Measurements from ENCODE around the gene TRMT2A.

TRMT2A gene

GRCh38 chr22:20115691-20116375, 1.2 kb downstream of the TRMT2A start, which contains the start of gene RANBP1:
TSS of gene RANBP1 (plus strand) at chr22:20116104. CDS start at chr22:20116185, 81 bp downstream.
- no peak for FAIRE-seq

GRCh38 chr22:20114506-20115475, 2.2 kb downstream of the TRMT2A start:
- FAIRE-seq = no peak

- FAIRE-seq = no peak
Observed at GRCh38 chr22:20113551-20114310, 3.3 kb downstream of the TRMT2A start.

- FAIRE-seq = no peak
Observed at GRCh38 chr22:20112623-20113511, 4.2 kb downstream of the TRMT2A start.

- FAIRE-seq = no peak
Observed at GRCh38 chr22:20111689-20112622, 5.1 kb downstream of the TRMT2A start.

- no peak for FAIRE-seq
Observed at GRCh38 chr22:20111045-20111688, 5.9 kb downstream of the TRMT2A start.

GRCh38 chr22:20110359-20110985, 6.6 kb downstream of the TRMT2A start:
- no peak for FAIRE-seq

- FAIRE-seq = no peak
Observed at GRCh38 chr22:20109411-20110358, 7.3 kb downstream of the TRMT2A start.

GRCh38 chr22:20108757-20109230, 8.2 kb downstream of the TRMT2A start:
- FAIRE-seq = no peak

GRCh38 chr22:20107951-20108756, 8.9 kb downstream of the TRMT2A start:
- no peak for FAIRE-seq

- no peak for FAIRE-seq
Observed at GRCh38 chr22:20107471-20107901, 9.5 kb downstream of the TRMT2A start.

GRCh38 chr22:20106849-20107237, 10.2 kb downstream of the TRMT2A start:
- FAIRE-seq = no peak

GRCh38 chr22:20106205-20106848, 10.7 kb downstream of the TRMT2A start:
- no peak for FAIRE-seq

- FAIRE-seq = no peak
Observed at GRCh38 chr22:20105456-20106204, 11.4 kb downstream of the TRMT2A start.

GRCh38 chr22:20102203-20102780, 14.7 kb downstream of the TRMT2A start:
- FAIRE-seq = no peak

- no peak for FAIRE-seq
Observed at GRCh38 chr22:20101638-20102037, 15.4 kb downstream of the TRMT2A start.
